Left ventricle myocardium superior (tissue), 1 donor: ENCODE data around the gene HEMK1. TPM values are rescaled to one million over a fixed set of nuclear protein-coding genes. Genes with fewer than 3 reads are reported as not detected.

Experiments used
- ATAC-seq: fragments of 200-7000 bp; cut with Tn5 transposase; one replicate; pipeline ENCODE4 v1.9.1; 2020; ENCODE audit warnings: mild to moderate bottlenecking, moderate library complexity
- DNase-seq: peaks from one replicate; pipeline ENCODE4 v3.0.0-alpha.2; 2020
- intact Hi-C: fragments of 100-400 bp; cut with micrococcal nuclease; formaldehyde crosslinking; loops from one replicate; pipeline ENCODE4 v1.11.0; 2022
- total RNA-seq: library from RNA; stranded (reverse); fragmentation: NEBNext Ultra II Directional; extraction: Animal tissue kit (Norgen Biotek cat#: 25700); gene quantifications from one replicate; pipeline ENCODE4 v1.2.1, GENCODE V29; 2021
- donor health status: DM: no; HTN: yes; CAD: no; lungs with severe emphysema.

The HEMK1 gene
- total RNA-seq, 1 donor from 2014 or later, result 15.3 TPM

DNA sequence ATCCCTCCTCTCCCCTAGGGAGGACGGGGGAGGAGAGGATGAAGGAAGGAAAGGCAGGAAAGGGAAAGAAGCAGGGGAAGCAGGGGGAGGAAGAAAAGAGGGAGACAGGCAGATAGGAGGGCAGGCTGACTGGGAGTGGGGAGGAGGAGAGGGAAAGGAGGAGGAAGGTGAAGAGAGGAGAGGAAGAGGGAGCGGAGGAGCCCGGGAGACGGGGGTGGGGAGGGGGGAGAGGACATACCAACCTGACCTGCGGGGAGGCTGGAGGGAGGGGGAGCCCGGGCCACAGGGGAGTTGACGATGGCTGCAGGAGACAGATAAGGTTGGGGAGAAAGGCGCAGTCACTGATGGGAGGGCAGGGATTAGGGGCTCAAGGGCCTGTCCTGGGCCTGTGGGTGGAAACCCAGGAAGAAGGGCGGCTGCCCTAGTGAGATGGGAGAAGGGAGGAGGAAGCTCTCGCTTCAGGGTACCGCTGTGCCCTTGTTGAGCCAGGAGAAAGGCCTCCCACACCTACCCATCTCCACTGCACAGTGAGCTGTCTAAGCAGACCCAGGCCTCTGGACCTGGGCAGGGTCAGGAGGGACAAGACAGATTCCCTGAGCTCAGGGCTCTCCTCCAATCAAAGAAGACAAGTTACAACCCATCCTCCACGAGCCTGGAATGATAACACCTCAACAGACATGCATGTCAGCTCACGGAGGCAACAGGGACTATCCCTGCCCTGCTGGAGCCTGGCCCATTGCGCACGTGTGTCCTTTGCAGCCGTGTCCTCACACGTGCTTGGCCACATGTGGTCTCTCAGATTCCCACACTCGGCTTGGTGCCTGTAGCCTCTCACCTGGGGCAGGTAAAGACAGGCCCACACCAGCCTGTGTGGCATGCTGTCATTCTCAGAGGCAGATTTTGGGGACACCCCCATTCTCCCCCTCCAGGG lies 29.7 kb upstream of the HEMK1 start:
- intact Hi-C loops, result loop anchor here (5.0 kb wide), 1 partner anchor 192 kb away; the partner anchor contains the start of gene ZMYND10
- ATAC-seq (no peak), DNase-seq (no peak)

DNA sequence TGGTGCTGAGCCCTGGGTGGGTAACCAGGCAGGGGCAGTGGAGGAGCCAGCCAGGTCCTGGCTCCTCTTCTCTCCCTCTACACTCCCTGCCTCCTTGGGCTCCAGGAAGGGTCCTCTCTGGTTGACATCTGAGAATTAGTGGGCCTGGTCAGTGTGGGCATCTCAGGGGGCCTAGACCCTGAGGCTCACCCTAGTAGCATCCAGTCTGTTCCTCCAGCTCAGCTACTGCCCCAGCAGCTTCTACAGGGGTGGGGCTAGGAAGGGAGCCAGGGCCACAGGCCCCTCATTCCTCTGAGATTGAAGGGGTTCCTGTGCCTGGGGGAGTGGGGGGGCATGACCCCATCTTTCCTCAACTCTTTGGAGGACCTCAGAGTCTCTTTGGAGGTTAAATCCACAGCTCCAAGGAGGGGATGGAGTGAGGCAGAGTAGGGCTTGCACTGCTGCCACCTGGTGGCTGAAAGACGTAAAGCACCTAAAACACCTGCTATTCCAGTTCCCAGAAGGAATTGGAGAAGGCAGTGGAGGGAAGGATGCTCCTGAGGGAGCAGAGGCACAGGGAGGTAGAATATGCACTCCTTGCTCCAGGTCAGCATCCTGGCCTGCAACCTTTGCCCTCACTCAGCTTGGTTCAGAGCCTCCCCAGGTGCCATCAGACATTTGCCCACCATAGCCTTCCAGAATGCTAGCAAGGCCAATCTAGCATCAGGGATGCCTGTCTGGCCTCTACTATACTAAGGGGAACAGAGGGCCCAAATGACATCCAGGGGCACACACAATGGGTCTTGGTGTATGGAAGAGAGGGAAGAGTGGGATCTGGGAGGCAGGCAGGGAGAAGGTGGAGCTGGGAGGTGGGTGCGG lies 26.9 kb upstream of the HEMK1 start:
- peak; percentile 70 for DNase-seq
- ATAC-seq, result peak; percentile 80
- intact Hi-C loops, result loop anchor here (2.0 to 5.0 kb wide), 2 partner anchors 106 to 195 kb away; partner anchors contain the start of gene ZMYND10

DNA sequence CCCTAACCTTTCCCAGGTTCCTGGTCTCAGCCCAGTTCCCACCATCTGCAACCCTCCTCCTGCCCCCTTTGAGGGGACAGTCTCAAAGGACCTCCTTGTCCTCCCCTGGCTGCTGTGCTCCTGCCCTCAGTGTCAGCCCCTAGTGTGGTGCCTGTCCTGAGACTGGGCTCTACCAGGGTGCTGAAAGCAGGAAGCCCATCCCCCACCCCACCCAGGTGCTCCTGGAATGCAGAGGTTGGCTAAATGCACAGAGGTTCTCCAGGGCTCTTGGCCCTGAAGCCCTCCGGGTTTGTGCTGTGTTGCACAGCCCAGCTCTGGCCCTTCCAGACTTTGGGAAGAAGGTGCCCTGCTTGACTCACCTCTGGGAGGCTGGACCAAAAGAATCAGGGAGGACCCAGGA lies 23.5 kb upstream of the HEMK1 start:
- DNase-seq (no peak), ATAC-seq (no peak)
- intact Hi-C loops, result no loop called here

DNA sequence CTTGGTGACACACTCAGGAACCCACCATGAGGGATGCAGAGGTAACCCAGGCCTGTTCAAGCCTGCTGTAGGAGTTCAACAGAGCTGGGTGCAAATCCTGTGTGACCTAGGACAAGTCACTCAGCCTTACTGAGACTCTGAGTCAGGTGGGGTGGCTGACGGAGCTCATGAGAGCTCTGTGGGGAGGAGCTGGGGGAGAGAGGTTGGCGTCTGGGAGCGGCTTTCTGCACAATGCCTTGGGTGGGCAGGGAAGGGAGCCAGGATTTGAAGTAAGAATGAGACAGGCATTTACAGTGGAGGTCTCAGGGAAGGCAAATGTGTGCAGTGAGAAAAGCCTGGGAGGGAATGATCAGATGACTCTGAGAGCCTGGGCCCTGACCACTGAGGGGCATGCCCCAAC lies 20.1 kb upstream of the HEMK1 start:
- intact Hi-C loops, result no loop called here
- DNase-seq (no peak), ATAC-seq (no peak)

DNA sequence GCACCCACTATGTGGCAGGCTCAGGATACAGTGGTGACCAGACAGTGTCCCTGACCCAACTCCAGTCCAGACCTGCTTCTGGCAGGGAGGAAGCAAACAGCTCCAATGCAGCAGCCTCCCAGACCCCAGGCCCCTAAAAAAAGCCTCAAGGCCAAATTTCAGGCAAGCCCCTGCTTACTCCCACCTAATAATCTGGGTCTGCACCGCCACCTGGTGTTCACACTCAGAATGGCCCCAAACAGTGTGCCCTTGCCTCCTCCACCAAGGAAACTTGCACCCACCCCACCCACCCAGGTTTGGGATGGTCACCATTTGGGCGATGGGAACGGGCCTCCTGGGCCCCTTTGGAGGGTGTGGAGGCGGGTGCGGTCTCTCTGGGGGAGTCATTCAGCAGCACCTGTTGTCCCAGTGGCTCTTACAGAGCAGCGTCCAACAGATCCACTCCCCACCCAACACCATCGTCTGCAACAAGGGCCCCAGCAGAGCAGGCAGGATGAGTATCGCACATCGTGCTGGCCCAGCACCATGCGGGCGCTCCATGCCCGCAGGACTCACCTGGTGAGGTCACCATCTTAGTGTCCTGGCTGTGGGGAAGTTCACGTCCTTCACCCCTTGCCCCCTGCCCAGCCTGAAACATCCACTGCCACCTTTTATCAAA lies 19.1 kb upstream of the HEMK1 start:
- ATAC-seq (peak; percentile 54), DNase-seq (peak; percentile 73)
- intact Hi-C loops, result no loop called here

DNA sequence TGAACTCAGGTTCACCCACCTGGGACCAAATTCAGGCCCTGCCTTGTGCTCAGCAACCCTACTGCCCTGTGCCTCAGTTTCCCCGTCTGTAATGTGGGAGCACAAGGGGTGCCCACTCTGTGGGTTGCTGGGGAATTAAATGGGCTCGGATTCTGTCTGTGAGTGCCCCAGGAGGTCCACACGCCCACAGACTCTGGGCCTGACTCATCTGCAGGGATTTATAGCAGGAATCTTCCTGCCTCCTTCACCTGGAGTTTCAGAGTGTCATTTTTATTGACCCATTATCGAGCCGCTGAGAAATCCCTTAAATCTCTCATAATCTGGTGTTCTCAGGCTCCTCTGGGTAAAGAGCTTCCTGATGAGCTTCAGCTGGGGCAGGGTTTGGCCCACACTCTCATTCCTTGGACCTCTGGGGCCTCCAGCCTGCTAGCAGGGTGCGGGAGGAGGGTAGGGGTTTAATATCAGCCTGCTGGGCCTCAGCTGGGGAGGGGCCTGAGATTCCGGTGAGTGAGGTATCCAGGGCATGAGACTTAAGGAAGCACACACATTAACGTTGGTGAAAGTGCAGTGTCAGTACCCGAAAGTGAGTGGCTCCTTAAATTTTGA lies 18.2 kb upstream of the HEMK1 start:
- intact Hi-C loops, result no loop called here
- DNase-seq, result no peak
- no peak for ATAC-seq

DNA sequence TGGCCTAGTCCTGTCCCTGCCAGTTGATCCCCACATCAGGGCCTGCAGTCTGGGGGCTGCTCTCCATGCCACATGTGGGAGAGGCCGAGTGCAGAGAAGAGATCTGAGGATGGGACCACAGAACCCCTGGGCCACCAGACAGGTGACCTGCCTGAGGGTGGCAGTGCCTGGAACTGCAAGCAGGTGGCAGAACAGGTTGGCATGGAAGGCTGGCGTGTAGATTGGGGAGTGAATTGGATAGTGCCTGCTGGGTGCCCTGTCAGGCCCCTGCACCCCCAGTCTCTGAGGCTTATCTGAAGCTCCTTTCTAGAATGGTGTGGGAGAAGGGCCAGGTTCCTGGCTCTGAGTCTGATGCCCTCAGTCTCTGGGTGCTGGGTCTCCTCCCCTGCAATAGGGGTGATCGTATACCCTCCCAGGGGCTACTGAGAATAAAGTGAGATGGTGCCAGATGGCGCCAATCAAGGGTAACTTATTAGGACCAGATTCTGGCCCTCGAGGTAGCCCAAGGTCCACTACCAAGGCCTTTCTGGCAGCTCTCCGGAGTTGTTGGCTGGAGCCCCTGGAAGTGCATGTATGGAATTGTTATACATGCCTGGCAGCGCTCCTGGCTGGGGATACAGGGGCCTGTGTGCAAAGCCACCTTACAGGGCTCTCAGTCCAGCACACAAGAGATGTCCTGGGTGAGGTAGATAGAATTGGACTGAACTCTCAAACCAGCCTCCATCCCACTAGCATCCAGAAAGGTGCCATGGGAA lies 17.5 kb upstream of the HEMK1 start:
- no peak for ATAC-seq
- no peak for DNase-seq
- intact Hi-C loops, result no loop called here

DNA sequence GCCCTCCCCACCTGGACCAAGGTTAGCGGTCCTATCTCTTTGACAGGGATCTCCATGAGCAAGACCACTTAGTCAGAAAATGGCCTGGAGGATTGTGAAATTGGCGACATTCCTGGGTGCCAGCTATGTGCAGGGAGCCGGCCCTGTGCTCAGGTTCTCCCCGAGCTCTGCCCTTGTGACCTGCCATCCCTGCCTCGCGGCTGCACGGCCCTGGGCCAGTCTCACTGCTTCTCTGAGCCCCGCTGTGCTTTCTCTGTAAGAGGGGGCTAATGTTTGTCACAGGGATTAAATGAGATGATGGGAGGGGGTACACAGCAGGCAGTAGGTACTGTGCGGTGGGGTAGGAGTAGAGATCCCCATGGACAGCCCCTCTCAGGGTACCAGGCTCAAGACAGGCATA lies 16.7 kb upstream of the HEMK1 start:
- ATAC-seq (no peak), DNase-seq (no peak)
- intact Hi-C loops, result no loop called here

DNA sequence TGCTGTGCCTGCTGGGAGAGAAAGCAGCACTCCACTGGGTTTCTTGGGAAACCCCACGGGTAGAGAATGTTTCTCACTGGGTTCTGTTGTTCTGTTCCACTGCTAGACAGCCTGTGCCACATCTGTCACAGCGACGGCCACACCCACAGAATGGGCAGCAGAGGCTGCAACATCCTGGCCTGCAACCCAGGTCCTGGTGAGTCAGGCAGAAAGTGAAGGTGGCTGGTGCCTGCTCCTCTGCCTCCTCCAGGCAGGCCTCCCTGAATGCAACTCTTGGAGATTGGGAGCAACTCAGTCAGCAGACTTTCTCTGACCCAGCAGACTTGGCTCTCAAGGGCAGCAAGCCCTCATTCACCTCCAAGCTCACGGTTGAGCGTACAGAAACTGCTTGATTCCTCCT lies 14.8 kb upstream of the HEMK1 start:
- intact Hi-C loops, result no loop called here
- DNase-seq, result no peak
- no peak for ATAC-seq

DNA sequence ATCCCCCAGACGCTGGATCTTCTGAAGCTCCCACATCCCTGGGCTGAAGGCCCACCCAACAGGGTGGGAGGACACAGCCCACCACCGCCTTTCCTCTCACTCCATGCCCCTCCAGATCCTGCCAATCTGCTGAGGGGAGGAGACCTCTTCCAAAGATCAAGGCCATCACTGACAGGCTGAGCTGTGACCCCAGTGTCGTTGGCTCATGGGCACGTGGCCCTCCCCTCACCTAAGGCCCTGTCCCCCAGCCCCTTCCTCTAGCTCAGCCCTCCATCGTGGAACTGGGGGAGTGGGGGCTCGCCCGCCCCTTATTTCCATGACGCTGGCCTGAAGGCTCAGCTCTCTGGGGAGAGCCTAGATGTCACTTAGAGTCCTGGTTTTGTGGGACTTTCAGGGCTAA lies 12.2 kb upstream of the HEMK1 start:
- ATAC-seq (no peak), DNase-seq (no peak)
- intact Hi-C loops, result no loop called here

DNA sequence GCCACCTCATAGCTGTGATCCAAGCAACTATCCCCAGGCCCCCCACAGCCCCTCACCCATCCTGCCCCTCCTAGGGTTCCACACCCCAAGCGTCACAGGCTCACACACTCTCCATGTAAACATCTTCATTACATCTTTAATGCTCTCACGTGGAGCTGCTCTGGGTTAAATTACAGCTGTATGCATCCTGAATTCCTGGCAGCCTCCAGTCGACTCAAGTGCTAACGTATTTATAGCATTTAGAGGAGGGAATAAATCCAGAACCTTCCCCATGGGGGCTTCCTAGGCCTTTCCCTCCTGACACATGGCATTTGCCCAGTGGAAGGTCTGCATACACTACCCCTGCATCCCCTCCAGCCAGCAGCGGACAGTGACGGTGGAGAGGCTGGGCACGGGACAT lies 11.4 kb upstream of the HEMK1 start:
- ATAC-seq (no peak), DNase-seq (no peak)
- intact Hi-C loops, result no loop called here

DNA sequence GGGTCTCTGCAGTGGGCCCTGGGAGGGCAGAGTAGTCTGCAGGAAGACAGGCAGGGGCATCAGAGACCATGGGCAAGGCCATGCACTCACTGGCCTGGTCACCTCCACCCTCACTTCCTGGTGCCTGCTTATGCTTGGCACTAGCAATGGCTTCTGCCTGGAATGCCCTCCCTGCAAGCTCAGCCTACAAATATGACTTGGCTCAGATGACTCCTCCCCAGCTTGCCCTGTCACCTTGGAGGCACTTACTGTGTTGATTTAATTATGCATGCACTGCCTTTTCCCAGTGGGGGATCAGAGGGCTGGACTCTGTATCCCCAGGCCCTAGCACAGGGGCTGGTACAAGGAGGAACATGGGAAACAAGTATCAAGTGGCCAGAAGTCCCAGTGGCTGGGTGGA lies 9.6 kb upstream of the HEMK1 start:
- ATAC-seq (peak; percentile 67), DNase-seq (no peak)
- intact Hi-C loops, result no loop called here

DNA sequence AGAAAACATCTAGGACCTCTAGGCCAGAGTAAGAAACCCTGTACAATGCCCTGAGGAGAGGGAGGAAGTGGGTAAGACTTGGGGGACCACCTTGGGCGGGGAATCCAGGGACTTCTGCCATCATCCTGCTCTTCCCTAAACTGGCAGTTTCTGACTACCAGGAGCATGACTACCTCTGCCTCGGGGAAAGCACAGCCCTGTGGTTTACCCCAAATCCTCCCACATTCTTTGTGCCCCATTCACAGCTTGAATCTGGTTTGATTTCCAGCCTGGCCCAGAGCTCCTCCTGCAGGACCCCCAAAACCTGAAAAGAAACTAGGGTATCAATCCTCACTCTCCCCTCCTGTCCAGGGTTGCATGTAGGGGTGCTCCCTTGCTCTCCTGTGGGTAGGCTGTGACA lies 6.5 kb upstream of the HEMK1 start:
- intact Hi-C loops, result no loop called here
- ATAC-seq, result no peak
- no peak for DNase-seq

DNA sequence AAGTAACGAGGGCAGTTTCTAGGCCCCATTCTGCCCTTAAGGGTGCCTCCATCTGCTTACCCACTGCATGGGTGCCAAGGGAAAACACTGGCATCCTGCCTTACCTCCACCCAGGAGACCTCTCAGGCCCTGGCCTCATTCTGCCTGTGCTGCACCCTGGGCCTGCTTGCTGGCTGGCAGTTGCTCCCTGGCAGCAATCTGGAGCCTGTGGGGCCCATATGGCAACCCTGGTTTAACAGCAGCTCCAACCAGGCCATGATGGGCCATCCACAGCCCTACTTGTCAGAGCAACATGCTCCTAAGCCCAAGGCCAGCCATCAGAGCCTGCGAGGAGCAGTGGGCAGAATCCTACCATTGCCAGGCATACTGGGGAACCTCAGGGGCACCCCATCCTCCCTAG lies 5.5 kb upstream of the HEMK1 start:
- intact Hi-C loops, result no loop called here

DNA sequence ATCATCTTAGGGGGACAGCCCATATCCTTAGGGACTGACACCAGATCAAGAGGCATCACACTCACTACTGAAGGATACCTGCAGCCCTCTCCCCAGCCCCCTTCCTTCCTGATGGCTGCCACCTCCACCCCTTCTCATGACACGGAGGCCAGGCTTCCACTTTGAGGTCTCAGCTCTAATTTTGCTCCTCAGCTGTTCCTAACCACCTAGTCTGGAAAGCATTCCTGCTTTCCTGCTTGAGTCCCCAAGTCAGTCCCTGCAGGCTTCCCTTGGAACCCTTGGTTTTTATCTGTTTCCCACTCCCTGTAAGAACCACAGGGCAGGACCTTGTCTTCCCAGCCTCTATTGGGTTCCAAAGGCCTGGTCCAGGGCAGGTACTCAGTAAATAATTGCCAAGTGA lies 5.0 kb upstream of the HEMK1 start:
- intact Hi-C loops, result no loop called here
- ATAC-seq (no peak), DNase-seq (no peak)

More for the DNA sequence above, 5.5 kb upstream of the HEMK1 start:
- DNase-seq, result no peak
- ATAC-seq, result no peak

DNA sequence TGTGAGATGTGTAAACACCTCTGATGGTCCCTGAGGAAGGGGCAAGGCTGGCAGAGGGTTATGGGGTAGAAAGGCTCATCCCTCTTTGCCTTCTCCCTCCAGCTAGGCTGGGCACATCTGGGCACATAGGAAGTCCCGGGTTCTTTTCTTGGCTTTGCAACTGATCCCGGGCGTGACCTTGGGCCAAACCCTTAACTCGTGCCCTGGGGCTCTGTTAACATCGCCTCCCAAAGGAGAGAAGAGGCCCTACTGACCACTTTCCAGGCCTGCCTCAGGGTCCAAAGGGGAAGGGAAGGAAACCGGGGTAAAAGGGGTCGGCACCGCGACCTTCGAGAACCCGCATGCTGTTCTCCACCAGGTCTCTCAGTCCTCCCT lies 2.3 kb upstream of the HEMK1 start:
- intact Hi-C loops, result no loop called here
- DNase-seq (no peak), ATAC-seq (peak; percentile 1)

DNA sequence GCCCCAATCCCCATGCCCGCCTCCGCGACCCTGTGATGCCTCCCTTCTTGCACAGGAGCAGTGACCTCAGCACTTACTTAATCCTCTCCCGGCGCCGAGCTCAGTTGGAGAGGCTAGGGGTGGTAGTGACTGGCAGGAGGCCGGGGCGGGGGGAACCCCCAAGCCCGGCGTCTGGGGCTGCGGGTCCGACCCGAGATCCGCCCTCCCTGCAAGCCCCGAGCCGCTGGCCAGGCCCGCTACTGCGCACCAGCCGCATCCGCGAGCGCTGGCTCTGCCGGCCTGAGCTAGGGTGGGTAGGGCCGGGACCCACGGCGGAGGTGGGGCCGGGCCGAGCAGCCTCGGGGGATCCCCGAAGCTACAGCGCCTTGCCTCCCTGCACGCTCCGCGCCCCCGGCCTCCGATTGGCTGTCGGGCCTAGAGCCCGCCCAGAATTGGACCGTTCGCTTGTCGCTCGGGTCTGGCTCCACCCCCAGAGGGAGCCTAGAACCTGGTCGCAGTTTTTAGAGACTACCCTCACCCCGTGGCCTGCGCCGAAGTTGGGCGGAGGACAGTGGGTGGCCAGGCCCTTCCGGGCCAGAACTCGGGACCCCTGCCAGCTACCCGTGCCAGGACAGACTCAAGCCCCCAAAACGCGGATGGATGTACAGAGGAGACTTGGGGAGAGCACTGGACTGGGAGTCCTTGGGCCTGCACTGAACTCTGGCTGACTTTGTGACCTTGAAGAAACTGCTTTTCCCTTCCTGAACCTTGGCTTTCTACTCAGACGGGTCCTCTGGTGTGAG lies 1.7 kb upstream of the HEMK1 start, which contains the start of gene C3orf18:
C3orf18 (minus strand) TSS at position 362 of the 782 bp plus-strand sequence. CDS start 2,048 bp downstream, outside the sequence.
- DNase-seq (peak; percentile 97), ATAC-seq (peak; percentile 79)
- intact Hi-C loops, result no loop called here
